HG03378 (cell line): ENCODE data around the gene BBX.
"Not testable (repeated sequence)": the region's sequence is repeated elsewhere in the genome, so short reads cannot be mapped to it uniquely, and the experiment has no call there.

Experiments used
- ATAC-seq: cut with Tn5 transposase; IDR thresholded peaks from one replicate; pipeline ENCODE4 v1.9.1; 2021; ENCODE audit warnings: mild to moderate bottlenecking, moderate library complexity; ENCODE audit not compliant: unreplicated experiment

The BBX gene

DNA sequence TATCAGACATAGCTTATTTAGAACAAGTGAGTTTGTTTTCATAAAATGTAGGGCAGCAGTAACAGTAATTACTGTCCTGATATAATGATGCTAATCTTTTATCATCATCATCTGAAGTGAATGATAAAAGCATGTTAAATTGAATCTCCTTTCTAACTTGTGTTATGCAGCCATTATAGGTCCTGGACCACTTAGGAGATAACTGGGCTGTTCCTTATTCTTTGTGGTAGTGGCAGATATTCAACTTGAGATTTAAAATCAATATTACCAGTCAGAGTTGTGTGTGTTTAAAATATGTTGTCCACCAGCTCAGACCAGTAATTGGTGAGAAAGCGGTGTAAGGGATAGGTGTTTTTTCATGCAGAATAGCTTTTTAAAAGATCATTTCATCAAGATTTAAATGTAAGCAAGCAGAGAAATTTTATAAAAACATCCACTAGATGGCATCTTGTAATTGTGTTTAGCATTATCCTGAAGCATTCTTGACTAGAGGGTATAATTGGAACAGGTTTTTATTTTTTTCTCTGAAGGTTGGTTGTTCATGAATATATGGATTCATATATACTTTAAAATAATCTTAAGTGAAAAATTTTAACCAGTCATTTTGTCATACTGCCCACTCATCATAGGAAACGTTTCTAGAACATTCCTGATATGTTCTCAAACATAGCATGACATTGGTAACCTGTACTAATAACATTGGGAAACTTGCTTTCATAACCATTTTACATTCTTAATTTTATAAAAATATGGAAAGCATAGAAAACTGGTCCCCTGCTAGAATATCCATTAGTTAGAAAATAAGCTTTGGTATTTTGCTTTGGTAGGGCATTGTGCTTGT is 153.9 kb downstream of the BBX start:
- ATAC-seq, result no peak

GRCh38 chr3:107679921-107680320 is 157.2 kb downstream of the BBX start:
- ATAC-seq, result no peak

- peak; percentile 65 for ATAC-seq
Measured at GRCh38 chr3:107680698-107681097, 157.9 kb downstream of the BBX start.

GRCh38 chr3:107681396-107681795 is 158.6 kb downstream of the BBX start:
- ATAC-seq, result no peak

- ATAC-seq, result no peak
Measured at GRCh38 chr3:107682580-107682979, 159.8 kb downstream of the BBX start.

GRCh38 chr3:107683447-107683846 is 160.7 kb downstream of the BBX start:
- ATAC-seq, result no peak

- ATAC-seq, result no peak
Measured at GRCh38 chr3:107684431-107684925, 161.7 kb downstream of the BBX start.

- no peak for ATAC-seq
Measured at GRCh38 chr3:107685383-107685782, 162.6 kb downstream of the BBX start.

GRCh38 chr3:107687056-107687581 is 164.4 kb downstream of the BBX start:
- no peak for ATAC-seq

DNA sequence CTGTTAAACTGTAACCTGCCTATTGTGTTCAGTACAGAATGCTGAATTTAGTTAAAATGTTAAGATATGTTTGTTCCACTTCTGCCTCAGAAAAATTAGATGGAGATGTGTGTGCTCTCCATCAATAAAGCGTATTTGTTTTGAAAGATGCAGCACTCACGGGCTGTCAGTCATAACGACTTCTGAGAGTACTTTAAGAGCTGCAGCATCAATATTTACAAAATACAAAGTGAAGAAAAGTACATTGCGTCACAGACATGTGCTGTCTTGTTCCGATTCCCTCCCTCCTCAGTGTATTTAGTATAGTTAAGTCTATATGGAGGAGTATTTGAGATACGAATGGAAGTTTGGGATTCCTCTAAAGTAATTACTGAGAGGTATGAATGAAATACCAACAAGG is 166.6 kb downstream of the BBX start:
- ATAC-seq, result no peak

DNA sequence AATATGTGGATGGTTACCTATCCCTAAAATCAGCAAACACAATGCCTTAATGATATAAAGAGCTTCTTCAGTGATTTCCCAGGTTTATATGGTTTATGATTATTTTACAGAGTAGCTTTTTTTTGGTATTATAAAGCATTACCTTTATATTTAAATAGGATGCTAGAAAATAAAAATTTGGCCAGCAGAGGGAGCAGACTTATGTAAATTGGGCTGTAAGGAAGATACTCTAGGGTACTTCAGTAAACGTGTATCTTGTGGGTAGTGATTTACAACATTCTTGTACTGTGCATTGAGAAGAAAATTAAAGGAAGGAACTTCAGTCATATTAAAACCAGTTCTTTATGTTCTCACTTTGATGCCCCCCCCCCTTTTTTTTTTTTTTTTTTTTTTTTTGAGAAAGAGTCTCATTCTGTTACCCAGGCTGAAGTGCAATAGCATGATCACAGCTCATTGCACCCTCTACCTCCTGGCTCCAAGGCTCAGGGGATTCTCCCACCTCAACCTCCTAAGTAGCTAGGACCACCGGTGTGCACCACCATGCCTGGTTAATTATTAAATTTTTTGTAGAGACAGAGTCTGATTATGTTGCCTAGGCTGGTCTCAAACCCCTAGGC is 167.9 kb downstream of the BBX start:
- peak; percentile 68 for ATAC-seq

- not testable (repeated sequence) for ATAC-seq
Measured at GRCh38 chr3:107691984-107692383, 169.2 kb downstream of the BBX start.

GRCh38 chr3:107697348-107697747 is 174.6 kb downstream of the BBX start:
- not testable (repeated sequence) for ATAC-seq

DNA sequence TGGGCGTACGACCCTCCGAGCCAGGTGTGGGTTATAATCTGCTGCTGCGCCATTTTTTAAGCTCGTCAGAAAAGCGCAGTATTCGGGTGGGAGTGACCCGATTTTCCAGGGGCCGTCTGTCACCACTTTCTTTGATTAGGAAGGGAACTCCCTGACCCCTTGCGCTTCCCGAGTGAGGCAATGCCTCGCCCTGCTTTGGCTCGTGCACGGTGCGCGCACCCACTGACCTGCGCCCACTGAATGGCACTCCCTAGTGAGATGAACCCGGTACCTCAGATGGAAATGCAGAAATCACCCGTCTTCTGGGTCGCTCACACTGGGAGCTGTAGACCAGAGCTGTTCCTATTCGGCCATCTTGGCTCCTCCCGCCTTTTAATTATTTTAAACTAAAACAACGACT is 175.1 kb downstream of the BBX start:
- not testable (repeated sequence) for ATAC-seq

- no peak for ATAC-seq
Measured at GRCh38 chr3:107699682-107700081, 176.9 kb downstream of the BBX start.

DNA sequence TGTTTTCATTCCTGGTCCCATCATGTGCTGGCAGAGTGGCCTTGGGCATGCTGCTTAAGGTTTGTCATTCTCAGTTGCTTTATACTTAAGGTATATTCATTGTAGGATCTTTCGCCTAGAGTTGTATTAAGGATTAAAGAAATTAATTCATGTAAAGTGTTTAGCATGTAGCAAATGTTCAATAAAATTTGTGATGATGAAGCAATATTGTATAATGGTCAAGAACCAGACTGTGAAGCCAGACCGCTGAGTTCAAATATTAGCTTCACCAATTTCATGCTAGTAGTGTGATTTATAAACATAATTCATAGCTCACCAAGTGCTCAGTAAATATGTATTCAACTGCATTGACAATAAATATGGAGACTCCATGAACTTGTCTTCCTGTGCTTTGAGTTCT is 178.5 kb downstream of the BBX start:
- no peak for ATAC-seq

GRCh38 chr3:107704477-107704876 is 181.7 kb downstream of the BBX start:
- no peak for ATAC-seq

DNA sequence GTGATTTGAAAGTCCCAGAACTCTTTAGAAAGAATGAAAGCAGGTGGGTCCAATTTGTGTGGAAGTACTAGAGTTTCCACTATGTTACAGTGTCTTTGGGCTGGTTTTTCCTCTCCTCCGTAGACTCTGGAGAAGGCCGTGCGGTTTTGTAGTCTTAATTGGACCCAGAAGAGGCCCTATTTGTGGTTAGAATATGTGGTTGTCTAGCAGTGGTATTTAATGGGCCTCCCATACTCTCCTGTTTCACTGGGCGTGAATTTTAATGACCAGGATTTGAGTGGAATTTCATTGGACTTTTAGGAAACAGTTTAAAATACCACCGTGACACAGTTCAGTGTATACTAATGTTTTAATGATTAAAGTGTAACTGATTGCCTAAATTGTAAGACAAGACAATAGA is 182.3 kb downstream of the BBX start:
- ATAC-seq, result no peak

DNA sequence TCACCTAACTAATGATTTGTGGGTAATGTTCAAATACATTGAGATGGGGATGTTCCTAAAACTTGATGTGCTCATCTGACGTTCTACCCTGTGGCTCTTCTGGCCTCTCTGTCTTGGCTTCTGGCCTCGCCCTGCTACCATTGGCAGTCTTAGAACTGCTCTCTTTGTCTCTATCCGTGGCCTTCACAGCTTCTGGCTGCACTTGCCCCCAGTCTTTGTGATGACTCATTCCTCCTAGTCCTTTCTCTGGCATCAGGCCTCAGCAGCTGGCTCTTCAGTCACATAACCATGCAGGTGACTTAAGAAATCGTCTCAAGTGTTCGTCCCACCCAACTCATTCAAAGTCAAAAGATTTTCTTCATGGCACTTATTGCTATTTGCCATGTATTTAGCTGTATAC is 188.1 kb downstream of the BBX start:
- ATAC-seq, result no peak

- no peak for ATAC-seq
Measured at GRCh38 chr3:107716734-107717133, 194.0 kb downstream of the BBX start.

DNA sequence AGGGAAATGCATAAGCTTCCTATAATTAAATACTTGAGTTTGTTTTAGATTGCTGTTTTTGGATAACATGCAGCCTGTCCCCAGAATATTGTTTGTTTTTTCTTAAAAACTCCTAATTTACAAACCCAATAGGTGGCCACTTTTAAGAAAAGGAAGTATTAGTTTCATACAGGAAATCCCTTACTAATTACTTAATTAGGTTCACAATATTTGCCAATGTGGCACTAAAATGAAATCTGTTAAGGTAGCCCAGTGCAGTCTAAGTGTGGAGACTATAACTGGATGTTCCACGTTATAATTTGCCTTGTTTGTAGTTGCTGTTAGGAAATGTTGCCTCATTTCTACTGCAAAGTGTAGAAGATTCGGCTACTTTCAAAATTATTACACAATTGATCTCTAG is 195.8 kb downstream of the BBX start:
- ATAC-seq, result no peak

GRCh38 chr3:107727102-107727501 is 204.3 kb downstream of the BBX start:
- ATAC-seq, result no peak
